HG03442 (cell line): ENCODE data around the gene HYAL1.
A peak's percentile ranks its signal among the peaks of the same experiment; 100 is the strongest.
"Not testable (repeated sequence)": the region's sequence is repeated elsewhere in the genome, so short reads cannot be mapped to it uniquely, and the experiment has no call there.

Experiments used
- ATAC-seq: cut with Tn5 transposase; IDR thresholded peaks from one replicate; pipeline ENCODE4 v1.9.1; 2021; ENCODE audit warnings: mild to moderate bottlenecking, moderate library complexity; ENCODE audit not compliant: unreplicated experiment

The HYAL1 gene

DNA sequence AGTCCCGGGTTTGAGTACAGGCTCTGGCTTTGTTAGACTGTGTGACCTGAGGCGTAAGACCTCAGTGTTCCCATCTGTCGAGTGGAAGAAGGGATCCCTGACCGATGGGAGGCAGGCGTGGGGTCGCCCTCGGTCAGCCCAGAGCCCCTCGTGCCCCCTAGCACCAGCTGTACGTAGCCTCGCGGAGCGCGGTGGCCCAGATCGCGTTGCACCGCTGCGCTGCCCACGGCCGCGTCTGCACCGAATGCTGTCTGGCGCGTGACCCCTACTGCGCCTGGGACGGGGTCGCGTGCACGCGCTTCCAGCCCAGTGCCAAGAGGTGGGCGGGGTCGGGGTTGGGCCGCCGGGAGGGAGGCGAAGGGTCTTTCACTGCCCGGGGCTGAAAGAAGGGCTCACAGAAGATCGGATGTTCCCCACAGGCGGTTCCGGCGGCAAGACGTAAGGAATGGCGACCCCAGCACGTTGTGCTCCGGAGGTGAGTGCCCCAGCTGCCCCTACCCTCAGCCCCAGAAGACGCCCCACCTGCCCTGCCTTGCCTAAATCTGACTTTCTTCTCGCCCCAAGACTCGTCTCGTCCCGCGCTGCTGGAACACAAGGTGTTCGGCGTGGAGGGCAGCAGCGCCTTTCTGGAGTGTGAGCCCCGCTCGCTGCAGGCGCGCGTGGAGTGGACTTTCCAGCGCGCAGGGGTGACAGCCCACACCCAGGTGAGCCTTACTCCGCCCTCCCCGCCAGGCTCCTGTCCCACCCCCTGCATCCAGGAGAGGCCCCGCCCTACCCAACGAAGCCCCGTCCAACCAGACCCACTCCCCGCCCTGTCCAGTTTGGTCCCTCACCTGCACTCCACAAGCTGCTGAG lies 28.0 kb downstream of the HYAL1 start:
- no peak for ATAC-seq

DNA sequence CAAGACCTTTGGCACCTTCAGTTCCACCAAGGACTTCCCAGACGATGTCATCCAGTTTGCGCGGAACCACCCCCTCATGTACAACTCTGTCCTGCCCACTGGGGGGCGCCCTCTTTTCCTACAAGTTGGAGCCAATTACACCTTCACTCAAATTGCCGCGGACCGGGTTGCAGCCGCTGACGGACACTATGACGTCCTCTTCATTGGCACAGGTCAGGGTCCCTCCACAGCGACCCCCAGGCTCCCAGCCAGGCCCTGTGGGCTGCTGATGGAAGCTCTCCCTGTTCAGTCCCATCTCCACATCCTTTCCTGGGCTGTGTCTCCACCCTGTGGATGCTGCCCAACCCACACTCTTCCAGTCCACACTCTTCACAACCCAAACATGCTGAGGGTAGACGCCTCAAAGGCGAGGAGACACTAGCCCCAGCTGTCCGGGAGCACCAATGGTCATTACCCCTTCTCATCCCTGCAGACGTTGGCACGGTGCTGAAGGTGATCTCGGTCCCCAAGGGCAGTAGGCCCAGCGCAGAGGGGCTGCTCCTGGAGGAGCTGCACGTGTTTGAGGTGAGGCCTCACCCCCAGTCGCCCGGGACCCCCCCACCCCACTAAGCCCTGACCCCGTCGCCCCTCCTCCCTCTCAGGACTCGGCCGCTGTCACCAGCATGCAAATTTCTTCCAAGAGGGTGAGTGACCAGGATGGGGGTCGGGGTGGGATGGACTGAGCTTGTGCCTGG lies 28.8 kb downstream of the HYAL1 start:
- no peak for ATAC-seq

DNA sequence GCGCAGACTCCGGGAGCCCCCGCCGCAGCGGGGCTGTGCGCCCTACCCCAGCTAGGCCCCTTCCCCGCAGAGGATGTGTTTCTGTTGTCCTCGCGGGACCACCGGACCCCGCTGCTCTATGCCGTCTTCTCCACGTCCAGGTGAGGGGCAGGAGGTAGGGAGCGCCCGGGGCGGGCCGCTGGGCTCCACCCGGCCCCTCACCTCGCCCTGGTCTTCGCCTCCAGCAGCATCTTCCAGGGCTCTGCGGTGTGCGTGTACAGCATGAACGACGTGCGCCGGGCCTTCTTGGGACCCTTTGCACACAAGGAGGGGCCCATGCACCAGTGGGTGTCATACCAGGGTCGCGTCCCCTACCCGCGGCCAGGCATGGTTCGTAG lies 29.7 kb downstream of the HYAL1 start:
- no peak for ATAC-seq

DNA sequence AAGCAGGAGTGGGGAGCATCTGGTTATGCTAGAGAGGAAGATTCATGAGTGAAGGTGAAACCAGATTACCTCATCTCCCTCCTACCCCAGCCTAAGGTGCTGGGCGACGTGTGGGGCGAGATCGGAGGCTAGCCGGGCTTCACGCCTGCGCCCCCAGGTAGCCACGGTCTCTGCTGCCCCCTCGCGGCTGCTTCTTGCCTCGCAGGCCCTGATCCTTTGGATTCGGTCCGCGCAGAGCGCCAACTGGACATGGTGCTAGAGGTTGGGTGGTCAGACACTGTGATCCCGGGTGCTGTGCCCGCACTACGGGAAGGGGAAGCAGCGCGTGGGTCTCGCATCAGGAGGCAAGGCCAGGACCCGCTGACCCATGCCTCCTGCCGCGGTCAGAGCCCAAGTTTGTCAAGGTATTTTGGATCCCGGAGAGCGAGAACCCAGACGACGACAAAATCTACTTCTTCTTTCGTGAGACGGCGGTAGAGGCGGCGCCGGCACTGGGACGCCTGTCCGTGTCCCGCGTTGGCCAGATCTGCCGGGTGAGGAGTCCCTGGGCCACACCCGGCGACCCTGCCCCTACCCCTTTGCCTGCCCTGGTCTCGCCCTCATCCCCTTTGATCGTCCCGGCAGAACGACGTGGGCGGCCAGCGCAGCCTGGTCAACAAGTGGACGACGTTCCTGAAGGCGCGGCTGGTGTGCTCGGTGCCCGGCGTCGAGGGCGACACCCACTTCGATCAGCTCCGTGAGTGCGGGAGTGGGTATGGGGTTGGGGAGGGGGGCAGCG lies 30.3 kb downstream of the HYAL1 start:
- peak; percentile 82 for ATAC-seq

DNA sequence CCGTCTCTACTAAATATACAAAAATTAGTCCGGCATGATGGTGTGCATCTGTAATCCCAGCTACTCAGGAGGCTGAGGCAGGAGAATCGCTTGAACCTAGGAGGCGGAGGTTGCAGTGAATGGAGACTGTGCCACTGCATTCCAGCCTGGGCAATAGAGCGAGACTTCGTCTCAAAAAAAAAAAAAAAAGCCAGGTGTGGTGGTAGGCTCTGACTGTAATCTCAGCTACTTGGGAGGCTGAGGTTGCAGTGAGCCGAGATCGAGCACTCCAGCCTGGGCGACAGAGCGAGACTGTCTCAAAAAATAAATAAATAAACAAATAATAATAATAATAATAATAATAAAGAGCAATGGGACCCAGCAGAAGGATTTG lies 30.9 kb downstream of the HYAL1 start:
- not testable (repeated sequence) for ATAC-seq

DNA sequence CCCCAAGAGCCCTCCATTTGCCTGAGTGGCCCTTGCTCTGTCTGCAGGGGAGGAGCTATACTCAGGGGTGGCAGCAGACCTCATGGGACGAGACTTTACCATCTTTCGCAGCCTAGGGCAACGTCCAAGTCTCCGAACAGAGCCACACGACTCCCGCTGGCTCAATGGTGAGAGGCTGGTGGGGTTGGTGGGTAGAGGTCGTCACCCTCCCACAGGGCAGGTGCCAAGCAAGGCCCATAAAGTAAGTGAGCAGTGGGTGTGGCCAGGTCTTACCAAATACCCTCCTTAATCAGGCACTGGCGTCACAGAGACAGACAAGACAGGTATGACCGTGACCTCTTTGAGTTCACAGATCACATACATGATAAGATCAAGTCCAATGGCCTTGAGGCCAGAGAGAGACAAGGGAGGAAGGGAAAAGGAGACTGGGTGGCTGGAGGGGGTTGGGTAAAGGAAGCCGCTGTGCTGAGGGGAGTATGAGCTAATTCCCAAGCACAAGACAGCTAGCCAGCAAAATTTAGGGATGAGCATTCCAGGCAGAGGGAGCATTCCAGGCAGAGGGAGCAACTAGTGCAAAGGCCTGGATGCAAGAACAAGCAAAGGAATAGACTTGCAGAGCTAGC lies 31.9 kb downstream of the HYAL1 start:
- no peak for ATAC-seq

DNA sequence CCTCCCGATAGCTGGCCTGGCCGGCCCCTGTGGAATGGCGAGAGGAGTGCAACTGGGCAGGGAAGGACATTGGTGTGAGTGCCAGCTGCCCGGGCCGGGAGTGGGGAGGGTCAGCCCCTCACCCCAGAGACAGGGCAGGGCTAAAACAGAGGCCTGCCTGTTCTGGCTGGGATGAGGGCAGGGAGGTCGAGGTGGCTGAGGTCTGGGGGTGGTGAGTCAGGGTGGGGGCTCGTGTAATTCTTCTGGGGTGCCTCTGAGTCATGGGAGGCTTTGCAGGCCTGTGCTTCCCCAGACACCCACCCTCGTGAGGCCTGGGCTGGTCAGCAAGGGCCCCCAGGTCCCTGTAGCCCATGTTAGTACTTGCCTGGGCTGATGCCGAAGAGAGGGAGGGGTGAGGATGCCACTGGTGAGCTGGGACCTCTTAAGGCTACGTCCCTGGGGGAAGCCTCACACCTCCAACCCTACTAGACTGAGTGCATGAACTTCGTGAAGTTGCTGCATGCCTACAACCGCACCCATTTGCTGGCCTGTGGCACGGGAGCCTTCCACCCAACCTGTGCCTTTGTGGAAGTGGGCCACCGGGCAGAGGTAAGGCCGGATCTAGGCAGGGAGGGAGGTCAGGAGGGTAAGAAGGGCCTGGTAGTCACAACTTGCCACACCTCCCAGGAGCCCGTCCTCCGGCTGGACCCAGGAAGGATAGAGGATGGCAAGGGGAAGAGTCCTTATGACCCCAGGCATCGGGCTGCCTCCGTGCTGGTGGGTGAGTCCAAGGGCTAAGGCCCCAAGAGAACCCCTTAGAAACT lies 32.8 kb downstream of the HYAL1 start:
- no peak for ATAC-seq

DNA sequence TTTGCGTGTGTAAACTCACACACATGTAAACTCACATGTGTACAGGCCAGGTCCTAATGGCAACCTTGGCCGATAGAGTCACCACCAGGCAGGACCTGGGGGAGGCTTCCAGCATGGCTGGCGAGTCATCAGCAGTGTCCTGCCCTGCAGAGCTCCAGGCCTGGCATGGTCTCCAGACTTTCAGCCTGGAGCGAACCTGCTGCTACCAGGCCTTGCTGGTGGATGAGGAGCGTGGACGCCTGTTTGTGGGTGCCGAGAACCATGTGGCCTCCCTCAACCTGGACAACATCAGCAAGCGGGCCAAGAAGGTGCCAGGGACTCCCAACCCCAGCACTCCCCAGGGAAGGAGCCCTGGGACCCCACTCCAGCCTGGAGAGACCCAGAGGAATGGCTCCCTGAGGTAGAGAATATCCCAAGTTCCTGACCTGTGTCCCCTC lies 33.4 kb downstream of the HYAL1 start:
- ATAC-seq: no peak

DNA sequence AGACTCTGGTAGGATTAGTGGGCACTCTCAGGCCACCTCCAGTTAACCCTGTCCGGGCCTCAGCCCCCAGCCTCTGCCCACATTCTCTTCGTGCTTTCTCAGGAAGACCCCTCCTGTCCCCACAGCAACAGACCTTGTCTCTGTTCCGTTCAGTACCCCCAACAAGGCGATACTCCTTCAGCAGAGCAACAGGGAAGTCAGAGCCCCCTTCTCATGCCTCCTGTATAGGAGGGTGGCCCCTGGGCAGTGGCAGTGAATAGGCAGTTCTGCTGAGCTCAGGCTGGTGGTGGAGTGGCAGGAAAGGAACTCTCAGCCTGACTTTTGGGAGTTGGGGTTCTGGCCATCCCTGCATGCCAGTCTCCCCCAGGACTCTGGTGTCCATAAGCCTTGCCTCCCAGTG lies 33.9 kb downstream of the HYAL1 start:
- ATAC-seq: no peak

DNA sequence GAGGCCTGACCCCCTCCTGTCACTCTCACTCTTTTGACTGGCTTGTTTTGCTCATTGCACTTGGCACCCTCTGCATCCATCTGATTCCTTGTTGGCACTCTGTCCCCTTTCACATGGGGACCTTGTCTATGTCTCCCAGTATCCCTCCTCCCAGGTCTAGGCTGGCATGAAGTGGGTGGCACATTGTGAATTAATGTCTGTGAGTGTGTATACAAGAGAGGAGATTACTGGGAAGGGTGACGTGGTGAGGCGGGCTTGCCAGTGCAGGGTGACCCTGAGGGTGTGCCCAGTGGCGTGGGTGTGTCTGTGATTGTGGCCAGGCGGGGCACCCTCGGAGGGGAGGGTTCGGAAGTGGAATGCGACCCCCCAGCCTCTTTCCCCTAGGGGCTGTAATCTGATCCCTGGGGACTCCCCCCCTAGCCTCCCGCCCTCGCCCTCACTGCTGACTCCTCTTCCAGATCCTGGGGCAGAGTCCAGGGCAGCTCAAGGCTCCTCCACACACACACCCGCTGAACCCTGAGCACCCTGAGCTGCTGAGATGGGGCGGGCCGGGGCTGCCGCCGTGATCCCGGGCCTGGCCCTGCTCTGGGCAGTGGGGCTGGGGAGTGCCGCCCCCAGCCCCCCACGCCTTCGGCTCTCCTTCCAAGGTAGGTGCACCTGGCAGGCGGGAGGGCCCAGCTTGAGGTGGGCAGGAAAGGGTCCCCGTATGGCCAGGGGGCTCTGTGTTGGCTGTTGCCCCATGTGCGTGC lies 34.5 kb downstream of the HYAL1 start, which contains the start of gene SEMA3B:
TSS of gene SEMA3B (plus strand) at position 445 of the 749 bp plus-strand sequence. CDS start at position 539, 94 bp downstream.
- ATAC-seq: no peak

DNA sequence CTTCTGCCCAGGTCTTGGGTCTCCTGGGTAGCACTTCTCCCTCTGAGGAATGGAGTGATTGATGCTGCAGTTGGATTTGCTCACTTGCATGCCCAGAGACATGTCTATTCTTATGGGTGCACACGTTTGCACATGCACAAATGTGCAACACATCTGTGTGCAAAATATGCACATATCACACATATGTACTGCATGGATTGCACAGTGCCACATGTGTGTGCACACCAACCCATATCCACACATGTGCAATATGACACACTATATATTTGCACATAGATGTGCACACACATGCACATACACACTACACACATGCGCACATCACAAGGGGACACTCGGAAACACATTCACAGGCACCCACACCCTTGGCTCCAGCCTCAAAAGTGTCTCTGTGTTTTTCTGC lies 35.1 kb downstream of the HYAL1 start:
- no peak for ATAC-seq

DNA sequence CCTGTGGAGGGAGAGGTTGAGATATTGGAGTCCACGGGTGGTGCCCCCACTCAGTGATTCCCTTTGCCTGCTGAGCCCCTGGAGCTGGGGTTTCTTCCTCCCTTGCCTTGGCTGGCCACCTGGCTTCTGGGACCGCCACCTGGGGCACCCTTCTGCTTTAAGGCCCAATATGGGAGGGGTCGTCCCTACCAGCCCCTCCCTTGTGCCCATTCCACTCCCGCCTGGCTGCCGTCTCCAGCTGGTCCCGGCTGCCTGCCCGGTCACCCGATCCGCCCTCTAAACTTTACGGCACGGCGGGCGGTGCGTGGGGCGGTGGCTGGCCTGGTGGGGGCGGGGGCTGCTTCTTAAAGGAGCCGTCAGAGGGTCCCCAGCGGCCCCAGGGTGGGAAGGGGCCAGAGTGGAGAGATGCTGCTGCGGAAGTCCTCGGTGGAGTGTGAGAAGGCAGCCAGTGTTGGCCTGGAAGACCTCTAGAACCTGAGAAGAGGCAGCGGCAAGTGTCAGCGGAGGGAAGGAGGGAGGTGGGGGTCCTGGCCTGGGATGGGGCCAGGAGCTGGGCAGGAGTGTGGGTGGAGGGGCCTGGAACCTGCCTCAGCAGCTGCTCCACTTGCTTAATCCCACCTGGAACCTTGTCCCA lies 36.0 kb downstream of the HYAL1 start:
- ATAC-seq: no peak

DNA sequence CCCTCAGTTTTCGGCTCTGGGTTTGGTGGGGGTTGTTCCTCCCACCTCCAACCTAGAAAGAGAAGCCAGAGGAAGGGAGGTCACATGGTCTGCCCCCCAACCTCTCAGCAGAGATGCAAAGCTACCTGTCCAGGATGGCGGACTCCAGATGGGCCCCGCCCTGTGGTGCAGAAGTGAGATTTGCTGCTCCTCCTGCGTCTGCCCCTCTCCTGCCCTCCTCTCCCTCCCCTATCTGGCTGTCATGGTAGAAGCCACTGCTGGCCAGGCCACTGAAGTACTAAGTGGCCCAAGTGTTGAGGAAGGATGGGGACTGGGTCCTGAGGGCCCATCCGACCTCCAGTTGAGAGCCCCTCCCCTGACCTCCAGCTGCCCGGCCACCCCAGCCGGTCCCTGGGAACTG lies 36.5 kb downstream of the HYAL1 start:
- no peak for ATAC-seq

DNA sequence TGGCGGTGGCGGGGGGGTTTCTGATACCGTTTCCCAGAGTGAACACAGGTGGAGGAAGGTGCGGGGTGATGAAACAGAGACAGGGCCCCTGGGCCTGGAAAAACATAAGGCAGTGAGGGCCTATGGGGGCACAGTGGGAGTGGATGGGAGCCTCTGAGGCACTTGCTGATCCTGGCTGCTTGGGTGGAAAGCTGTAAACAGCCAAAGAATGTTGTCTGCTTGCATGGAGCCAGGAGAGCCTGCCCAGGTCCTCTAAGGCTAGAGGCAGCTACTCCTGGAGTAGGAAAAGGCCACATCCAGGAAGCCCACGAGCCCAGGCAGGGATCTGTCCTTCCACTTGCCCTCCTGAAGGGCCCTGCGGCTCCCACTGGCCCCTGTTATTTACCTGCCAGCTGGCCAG lies 37.4 kb downstream of the HYAL1 start:
- ATAC-seq: no peak

DNA sequence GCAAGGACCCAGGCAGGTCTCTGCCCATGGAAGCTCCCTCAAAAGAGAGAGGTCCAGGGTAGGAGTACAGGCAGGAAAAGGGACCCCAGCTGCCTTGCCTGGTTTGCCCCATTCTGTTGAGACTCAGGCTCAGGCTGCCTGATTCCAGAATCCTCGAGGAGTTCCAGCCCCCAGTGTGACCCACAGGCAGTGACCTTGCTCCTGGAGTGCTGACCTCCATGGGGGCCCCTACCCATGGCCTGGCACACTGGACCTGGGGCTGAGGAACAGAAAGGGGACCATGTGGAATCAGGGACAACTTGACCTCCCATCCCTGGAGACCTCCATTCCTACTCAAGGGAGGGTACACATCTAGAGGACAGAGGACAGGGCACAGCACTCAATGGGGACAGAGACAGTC lies 37.8 kb downstream of the HYAL1 start:
- ATAC-seq: no peak

DNA sequence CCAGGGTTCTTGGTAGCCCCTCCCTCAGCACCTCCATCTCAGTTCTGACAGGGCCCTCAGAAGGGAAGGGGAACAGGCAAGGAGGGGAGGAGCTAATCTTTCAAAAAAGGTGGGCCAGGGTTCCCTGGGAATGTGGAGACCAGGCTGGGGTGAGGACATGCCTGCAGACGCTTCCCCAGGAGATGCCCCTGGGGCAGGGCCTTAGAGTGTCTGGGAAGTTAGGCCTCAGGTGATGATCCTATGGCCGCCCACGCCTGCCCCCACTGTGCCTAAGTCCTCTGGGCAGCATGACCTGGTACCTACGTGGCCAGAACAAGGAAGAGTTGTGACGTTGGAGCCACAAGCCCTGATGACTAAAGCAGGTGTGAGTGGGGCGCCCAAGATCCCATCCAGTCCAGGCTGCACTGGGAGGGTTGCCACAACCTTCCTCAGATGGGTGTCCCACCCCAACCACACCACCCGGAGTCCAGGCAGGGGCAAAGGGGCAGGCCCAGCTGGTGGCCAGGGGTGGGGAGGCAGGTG lies 38.3 kb downstream of the HYAL1 start:
- ATAC-seq: no peak

DNA sequence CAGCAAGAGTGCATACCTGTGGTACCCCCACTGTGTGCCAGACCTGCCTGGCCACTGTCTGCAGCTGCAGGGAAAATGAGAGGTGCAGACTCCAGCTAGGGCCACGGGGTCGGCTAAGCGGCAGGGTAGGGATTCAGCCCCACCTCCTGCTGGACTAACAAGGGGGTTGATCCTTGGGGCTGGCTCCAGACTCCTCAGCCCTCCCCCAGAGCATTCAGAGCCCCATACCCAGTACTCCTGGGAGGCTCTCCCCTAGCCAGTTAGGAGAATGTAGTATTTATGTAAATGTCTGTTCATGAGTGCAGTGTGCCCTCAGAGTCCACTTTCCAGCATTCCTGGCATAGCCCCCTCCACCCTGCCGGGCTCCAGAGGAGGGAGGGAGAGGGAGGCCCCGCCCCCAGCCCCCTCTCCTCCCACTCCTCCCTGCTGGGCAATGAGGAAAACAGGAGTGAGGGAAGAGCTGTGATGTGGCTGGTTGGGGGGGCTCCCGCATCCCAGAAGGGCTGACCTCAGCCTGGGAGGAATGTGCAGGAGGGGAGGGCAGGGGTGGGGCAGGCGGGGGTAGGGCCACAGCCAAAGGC lies 38.9 kb downstream of the HYAL1 start:
- no peak for ATAC-seq
